Pancreas (tissue), 10 donors: ENCODE measurements around the gene ITPR2. TPM values are rescaled to one million over a fixed set of nuclear protein-coding genes. Genes with fewer than 3 reads are reported as not detected.

Experiments
- ATAC-seq, 4 donors: fragments of 200-7000 bp; cut with Tn5 transposase; one replicate each; pipeline versions ENCODE4 v1.8.0 to v1.9.1; 2020; ENCODE audit warnings: mild to moderate bottlenecking in 4 of 4, moderate library complexity in 4 of 4
- DNase-seq, 6 donors: peaks; one replicate each; pipeline ENCODE4 v3.0.0-alpha.2; 2020
- FAIRE-seq: peaks from 2 replicates; lab custom pipeline; 2012; peaks lifted over from hg19 to GRCh38; lab: Jason Lieb, UNC
- H3K27ac ChIP-seq, 4 donors: fragments of 200-600 bp; sonication (generic); 1 replicate in 3 of 4; 2 replicates in 1 of 4; pipeline versions ENCODE4 v1.5.0 to v1.8.0; 2020
- H3K27me3 ChIP-seq, 4 donors: fragments of 200-600 bp; one replicate each; pipeline ENCODE4 v1.8.0; 2021
- H3K36me3 ChIP-seq, 3 donors: fragments of 200-600 bp; sonication (generic) in 1 of 3; one replicate each; pipeline versions ENCODE4 v1.5.0 to v1.8.0; 2020 to 2021
- H3K4me1 ChIP-seq, 3 donors: fragments of 200-600 bp; one replicate each; pipeline ENCODE4 v1.8.0; 2021
- H3K4me3 ChIP-seq, 4 donors: fragments of 200-600 bp; sonication (generic) in 2 of 4; one replicate each; pipeline versions ENCODE4 v1.5.0 to v1.8.0; 2020 to 2021
- H3K9me3 ChIP-seq, 4 donors: fragments of 200-600 bp; one replicate each; pipeline ENCODE4 v1.8.0; 2021
- CTCF ChIP-seq, 4 donors: fragments of 200-600 bp; sonication (generic) in 3 of 4; IDR thresholded peaks; one replicate each; pipeline versions ENCODE4 v1.5.0 to v1.8.0; 2021; ENCODE audit warnings: antibody characterized with exemption in 4 of 4
- WGBS, 2 donors: extraction: QIAGEN DNeasy Blood & Tissue Kit; methylation state at CpG; one replicate each; pipeline ENCODE4 v1.1.7; 2013; 5-methylcytosine and 5-hydroxymethylcytosine counted together
- intact Hi-C, 3 donors: fragments of 100-400 bp; cut with DNase I; formaldehyde crosslinking; loops; one replicate each; pipeline versions ENCODE4 v1.11.1 to v1.14.2; 2022
- polyA plus RNA-seq, 2 donors: library from polyadenylated mRNA; stranded (reverse); fragments of 200-250 nt; gene quantifications; one replicate each; pipeline ENCODE4 v1.2.3, GENCODE V29; 2013
- total RNA-seq, 6 donors: library from RNA; stranded (reverse); fragmentation: NEBNext Ultra II Directional in 4 of 6; extraction: Animal tissue kit (Norgen Biotek cat#: 25700) in 4 of 6; gene quantifications; one replicate each; pipeline versions ENCODE4 v1.2.1 to v1.2.4, GENCODE V29; 2021 to 2023
- donor health status: healthy with polysubstance abuse.
- donor health status: DM: no; HTN: no; CAD: no; lungs with moderate emphysema.
- donor health status: DM: no; HTN: no; CAD: no.
- donor health status: control.
- donor health status: control.
- donor health status: Bipolar disorder and iron deficiency.
- donor health status: DM: yes; HTN: yes; CAD: no.
- donor health status: DM: no; HTN: no; CAD: no.
- donor health status: DM: no; HTN: no; CAD: no.
- donor health status: DM: yes; HTN: yes; CAD: no.

Gene ITPR2
- total and polyA plus RNA-seq, 8 donors = 3.3 to 51.8 (median 25.5) TPM

- no peak for TF ChIP-seq CTCF (IDR thresholded peaks at IDR 0.05)
- Histone ChIP-seq H3K9me3 (no peaks in the 10 kb centered on the region), H3K4me3 (no peak overlapping the region), H3K27ac (no peak overlapping the region), H3K36me3 (no peaks in the 10 kb centered on the region), H3K4me1 (peaks cover 0 to 9% (median 6%) of the 10 kb centered on the region in 3 donors), H3K27me3 (no peaks in the 10 kb centered on the region)
- intact Hi-C loops = no loop called here
- no peak for FAIRE-seq
- 59 to 61% methylated on average over 3 of the region's 3 CpGs for WGBS, 2 donors
- DNase-seq = no peak
- ATAC-seq = no peak
Measured at GRCh38 chr12:26512213-26512612, 320.8 kb downstream of the ITPR2 start.

GRCh38 chr12:26510354-26510674 lies 322.7 kb downstream of the ITPR2 start:
- no peak for TF ChIP-seq CTCF (IDR thresholded peaks at IDR 0.05)
- FAIRE-seq (no peak), ATAC-seq (no peak), DNase-seq (no peak)
- no peaks in the 10 kb centered on the region for H3K36me3 ChIP-seq
- intact Hi-C loops = no loop called here
- H3K4me3 ChIP-seq = no peak overlapping the region
- H3K27me3 ChIP-seq = no peaks in the 10 kb centered on the region
- H3K4me1 ChIP-seq = peaks cover 0 to 9% (median 6%) of the 10 kb centered on the region in 3 donors
- H3K27ac ChIP-seq = no peak overlapping the region
- H3K9me3 ChIP-seq = no peaks in the 10 kb centered on the region
- WGBS, 2 donors = 90 to 91% methylated on average over 2 of the region's 2 CpGs

- Histone ChIP-seq H3K4me1 (no peaks in the 10 kb centered on the region), H3K27ac (no peak overlapping the region), H3K4me3 (no peak overlapping the region), H3K9me3 (no peaks in the 10 kb centered on the region), H3K27me3 (no peaks in the 10 kb centered on the region), H3K36me3 (no peaks in the 10 kb centered on the region)
- ATAC-seq (no peak), DNase-seq (no peak), FAIRE-seq (no peak)
- 88 to 91% methylated on average over 1 of the region's 1 CpG for WGBS, 2 donors
- intact Hi-C loops = no loop called here
- TF ChIP-seq CTCF (IDR thresholded peaks at IDR 0.05) = no peak
Measured at GRCh38 chr12:26507613-26508012, 325.4 kb downstream of the ITPR2 start.

- FAIRE-seq = no peak
- Histone ChIP-seq H3K9me3 (no peaks in the 10 kb centered on the region), H3K4me1 (no peaks in the 10 kb centered on the region), H3K4me3 (no peak overlapping the region), H3K27ac (no peak overlapping the region), H3K27me3 (no peaks in the 10 kb centered on the region), H3K36me3 (no peaks in the 10 kb centered on the region)
- no peak for ATAC-seq
- intact Hi-C loops = no loop called here
- no peak for TF ChIP-seq CTCF (IDR thresholded peaks at IDR 0.05)
- 92 to 93% methylated on average over 1 of the region's 1 CpG for WGBS, 2 donors
- no peak for DNase-seq
Measured at GRCh38 chr12:26499979-26500640, 332.9 kb downstream of the ITPR2 start.

- intact Hi-C loops = no loop called here
- Histone ChIP-seq H3K36me3 (no peaks in the 10 kb centered on the region), H3K27me3 (no peaks in the 10 kb centered on the region), H3K4me1 (peaks cover 0 to 5% (median 0%) of the 10 kb centered on the region in 3 donors), H3K27ac (no peak overlapping the region), H3K9me3 (no peaks in the 10 kb centered on the region), H3K4me3 (no peak overlapping the region)
- no peak for TF ChIP-seq CTCF (IDR thresholded peaks at IDR 0.05)
- no peak for FAIRE-seq
- no peak for ATAC-seq
- 96 to 98% methylated on average over 1 of the region's 1 CpG for WGBS, 2 donors
- DNase-seq = no peak
Measured at GRCh38 chr12:26496170-26496569, 336.8 kb downstream of the ITPR2 start.
